ENCODE results near the gene UPB1. TPM values are rescaled to one million over a fixed set of nuclear protein-coding genes. Genes with fewer than 3 reads are reported as not detected.

UPB1 gene
- total RNA-seq, 1 donor from 2014 or later, result 0.24 TPM

GRCh38 chr22:24541681-24542515 lies 46.8 kb downstream of the UPB1 start:
- no peak overlapping the region for H3K27ac Mint-ChIP-seq
- no peak overlapping the region for H3K4me3 Mint-ChIP-seq
- TF ChIP-seq CTCF (conservative IDR thresholded peaks at IDR 0.05), result no peak
- H3K36me3 Mint-ChIP-seq, result peaks cover 7% of the 10 kb centered on the region
- no peaks in the 10 kb centered on the region for H3K27me3 Mint-ChIP-seq
- no peak for DNase-seq (ENCODE audit: extremely low spot score, unreplicated experiment)
- H3K4me1 Mint-ChIP-seq (ENCODE audit: unreplicated experiment), result no peaks in the 10 kb centered on the region
- H3K9me3 Mint-ChIP-seq, result no peaks in the 10 kb centered on the region

- no peak overlapping the region for H3K4me3 Mint-ChIP-seq
- no peak for DNase-seq (ENCODE audit: extremely low spot score, unreplicated experiment)
- H3K36me3 Mint-ChIP-seq, result peaks cover 10% of the 10 kb centered on the region
- H3K4me1 Mint-ChIP-seq (ENCODE audit: unreplicated experiment), result no peaks in the 10 kb centered on the region
- no peak overlapping the region for H3K27ac Mint-ChIP-seq
- no peak for TF ChIP-seq CTCF (conservative IDR thresholded peaks at IDR 0.05)
- H3K27me3 Mint-ChIP-seq, result no peaks in the 10 kb centered on the region
- H3K9me3 Mint-ChIP-seq, result no peaks in the 10 kb centered on the region
Measured at GRCh38 chr22:24542641-24543040, 47.5 kb downstream of the UPB1 start.

GRCh38 chr22:24543185-24543601 lies 48.1 kb downstream of the UPB1 start:
- no peaks in the 10 kb centered on the region for H3K27me3 Mint-ChIP-seq
- no peaks in the 10 kb centered on the region for H3K9me3 Mint-ChIP-seq
- H3K36me3 Mint-ChIP-seq, result peaks cover 10% of the 10 kb centered on the region
- no peak for TF ChIP-seq CTCF (conservative IDR thresholded peaks at IDR 0.05)
- H3K4me3 Mint-ChIP-seq, result no peak overlapping the region
- no peak for DNase-seq (ENCODE audit: extremely low spot score, unreplicated experiment)
- no peak overlapping the region for H3K27ac Mint-ChIP-seq
- no peaks in the 10 kb centered on the region for H3K4me1 Mint-ChIP-seq (ENCODE audit: unreplicated experiment)

- TF ChIP-seq CTCF (conservative IDR thresholded peaks at IDR 0.05), result no peak
- no peaks in the 10 kb centered on the region for H3K27me3 Mint-ChIP-seq
- H3K9me3 Mint-ChIP-seq, result no peaks in the 10 kb centered on the region
- H3K27ac Mint-ChIP-seq, result no peak overlapping the region
- H3K4me3 Mint-ChIP-seq, result no peak overlapping the region
- H3K36me3 Mint-ChIP-seq, result peaks cover 10% of the 10 kb centered on the region
- no peaks in the 10 kb centered on the region for H3K4me1 Mint-ChIP-seq (ENCODE audit: unreplicated experiment)
- DNase-seq (ENCODE audit: extremely low spot score, unreplicated experiment), result no peak
Measured at GRCh38 chr22:24543679-24544243, 48.6 kb downstream of the UPB1 start.

GRCh38 chr22:24548812-24549211 lies 53.7 kb downstream of the UPB1 start:
- Mint-ChIP-seq H3K4me1 (ENCODE audit: unreplicated experiment) (peaks cover 19% of the 10 kb centered on the region), H3K36me3 (peaks cover 5% of the 10 kb centered on the region), H3K9me3 (no peaks in the 10 kb centered on the region), H3K4me3 (no peak overlapping the region), H3K27ac (no peak overlapping the region), H3K27me3 (no peaks in the 10 kb centered on the region)
- DNase-seq (ENCODE audit: extremely low spot score, unreplicated experiment), result no peak
- no peak for TF ChIP-seq CTCF (conservative IDR thresholded peaks at IDR 0.05)

Data from type B pancreatic cell (in vitro differentiated cells).